Pancreas (tissue), 10 donors: ENCODE results near the gene CAMK2B. TPM values are rescaled to one million over a fixed set of nuclear protein-coding genes. Genes with fewer than 3 reads are reported as not detected.
A peak's percentile ranks its signal among the peaks of the same experiment; 100 is the strongest.

Experiments used
- ATAC-seq, 4 donors: fragments of 200-7000 bp; cut with Tn5 transposase; one replicate each; pipeline versions ENCODE4 v1.8.0 to v1.9.1; 2020; ENCODE audit warnings: mild to moderate bottlenecking in 4 of 4, moderate library complexity in 4 of 4
- DNase-seq, 6 donors: peaks; one replicate each; pipeline ENCODE4 v3.0.0-alpha.2; 2020
- FAIRE-seq: peaks from 2 replicates; lab custom pipeline; 2012; peaks lifted over from hg19 to GRCh38; lab: Jason Lieb, UNC
- H3K27ac ChIP-seq, 4 donors: fragments of 200-600 bp; sonication (generic); 1 replicate in 3 of 4; 2 replicates in 1 of 4; pipeline versions ENCODE4 v1.5.0 to v1.8.0; 2020
- H3K27me3 ChIP-seq, 4 donors: fragments of 200-600 bp; one replicate each; pipeline ENCODE4 v1.8.0; 2021
- H3K36me3 ChIP-seq, 3 donors: fragments of 200-600 bp; sonication (generic) in 1 of 3; one replicate each; pipeline versions ENCODE4 v1.5.0 to v1.8.0; 2020 to 2021
- H3K4me1 ChIP-seq, 3 donors: fragments of 200-600 bp; one replicate each; pipeline ENCODE4 v1.8.0; 2021
- H3K4me3 ChIP-seq, 4 donors: fragments of 200-600 bp; sonication (generic) in 2 of 4; one replicate each; pipeline versions ENCODE4 v1.5.0 to v1.8.0; 2020 to 2021
- H3K9me3 ChIP-seq, 4 donors: fragments of 200-600 bp; one replicate each; pipeline ENCODE4 v1.8.0; 2021
- CTCF ChIP-seq, 4 donors: fragments of 200-600 bp; sonication (generic) in 3 of 4; IDR thresholded peaks; one replicate each; pipeline versions ENCODE4 v1.5.0 to v1.8.0; 2021; ENCODE audit warnings: antibody characterized with exemption in 4 of 4
- WGBS, 2 donors: extraction: QIAGEN DNeasy Blood & Tissue Kit; methylation state at CpG; one replicate each; pipeline ENCODE4 v1.1.7; 2013; 5-methylcytosine and 5-hydroxymethylcytosine counted together
- intact Hi-C, 3 donors: fragments of 100-400 bp; cut with DNase I; formaldehyde crosslinking; loops; one replicate each; pipeline versions ENCODE4 v1.11.1 to v1.14.2; 2022
- polyA plus RNA-seq, 2 donors: library from polyadenylated mRNA; stranded (reverse); fragments of 200-250 nt; gene quantifications; one replicate each; pipeline ENCODE4 v1.2.3, GENCODE V29; 2013
- total RNA-seq, 6 donors: library from RNA; stranded (reverse); fragmentation: NEBNext Ultra II Directional in 4 of 6; extraction: Animal tissue kit (Norgen Biotek cat#: 25700) in 4 of 6; gene quantifications; one replicate each; pipeline versions ENCODE4 v1.2.1 to v1.2.4, GENCODE V29; 2021 to 2023
- donor health status: healthy with polysubstance abuse.
- donor health status: DM: no; HTN: no; CAD: no; lungs with moderate emphysema.
- donor health status: DM: no; HTN: no; CAD: no.
- donor health status: control.
- donor health status: control.
- donor health status: Bipolar disorder and iron deficiency.
- donor health status: DM: yes; HTN: yes; CAD: no.
- donor health status: DM: no; HTN: no; CAD: no.
- donor health status: DM: no; HTN: no; CAD: no.
- donor health status: DM: yes; HTN: yes; CAD: no.

Gene CAMK2B
- total and polyA plus RNA-seq, 8 donors = 0.83 to 34.0 (median 2.0) TPM

GRCh38 chr7:44326261-44327125 lies 1.1 kb upstream of the CAMK2B start:
- FAIRE-seq = no peak
- DNase-seq = peak in 1 of 6 donors; percentile 43
- no peak for ATAC-seq
- Histone ChIP-seq H3K4me1 (no peaks in the 10 kb centered on the region), H3K36me3 (no peaks in the 10 kb centered on the region), H3K27me3 (no peaks in the 10 kb centered on the region), H3K9me3 (no peaks in the 10 kb centered on the region), H3K27ac (no peak overlapping the region), H3K4me3 (no peak overlapping the region)
- intact Hi-C loops = no loop called here
- TF ChIP-seq CTCF (IDR thresholded peaks at IDR 0.05) = no peak
- WGBS, 2 donors = 48 to 50% methylated on average over 12 of the region's 12 CpGs

- intact Hi-C loops = no loop called here
- no peaks in the 10 kb centered on the region for H3K4me1 ChIP-seq
- DNase-seq (peak in 1 of 6 donors; percentile 32), FAIRE-seq (no peak), ATAC-seq (peak in 2 of 4 donors; percentile 24 to 29)
- no peaks in the 10 kb centered on the region for H3K36me3 ChIP-seq
- H3K4me3 ChIP-seq = no peak overlapping the region
- H3K27ac ChIP-seq = no peak overlapping the region
- no peaks in the 10 kb centered on the region for H3K9me3 ChIP-seq
- TF ChIP-seq CTCF (IDR thresholded peaks at IDR 0.05) = no peak
- 1 to 2% methylated on average over 22 to 23 of the region's 23 CpGs for WGBS, 2 donors
- no peaks in the 10 kb centered on the region for H3K27me3 ChIP-seq
Observed at GRCh38 chr7:44325811-44326241, 432 bp upstream of the CAMK2B start.

- 4 to 7% methylated on average over 42 to 61 of the region's 61 CpGs for WGBS, 2 donors
- intact Hi-C loops = no loop called here
- Histone ChIP-seq H3K27me3 (no peaks in the 10 kb centered on the region), H3K36me3 (no peaks in the 10 kb centered on the region), H3K27ac (no peak overlapping the region), H3K4me1 (no peaks in the 10 kb centered on the region), H3K4me3 (peak overlapping the region in 2 of 4 donors; percentile 34 to 36), H3K9me3 (no peaks in the 10 kb centered on the region)
- ATAC-seq = peak in 1 of 4 donors; percentile 8
- DNase-seq = peak in 1 of 6 donors; percentile 45
- FAIRE-seq = no peak
- no peak for TF ChIP-seq CTCF (IDR thresholded peaks at IDR 0.05)
Observed at GRCh38 chr7:44324481-44325200, 753 bp downstream of the CAMK2B start.

- Histone ChIP-seq H3K27me3 (no peaks in the 10 kb centered on the region), H3K36me3 (no peaks in the 10 kb centered on the region), H3K27ac (no peak overlapping the region), H3K4me3 (no peak overlapping the region), H3K4me1 (no peaks in the 10 kb centered on the region), H3K9me3 (no peaks in the 10 kb centered on the region)
- 23 to 24% methylated on average over 9 of the region's 9 CpGs for WGBS, 2 donors
- FAIRE-seq (no peak), ATAC-seq (peak in 1 of 4 donors; percentile 15), DNase-seq (peak in 1 of 6 donors; percentile 45)
- no peak for TF ChIP-seq CTCF (IDR thresholded peaks at IDR 0.05)
- intact Hi-C loops = no loop called here
Observed at GRCh38 chr7:44324204-44324480, 1.3 kb downstream of the CAMK2B start.
